GM18511 (cell line): ENCODE data around the gene MRPL58.
"Not testable (repeated sequence)": the region's sequence is repeated elsewhere in the genome, so short reads cannot be mapped to it uniquely, and the experiment has no call there.

Experiments used
- ATAC-seq: cut with Tn5 transposase; IDR thresholded peaks from one replicate; pipeline ENCODE4 v1.9.1; 2021; ENCODE audit warnings: mild to moderate bottlenecking, moderate library complexity; ENCODE audit not compliant: unreplicated experiment

MRPL58 gene

GRCh38 chr17:75011401-75012095 lies 922 bp upstream of the MRPL58 start:
- no peak for ATAC-seq

GRCh38 chr17:75012096-75012345 lies 449 bp upstream of the MRPL58 start:
- no peak for ATAC-seq

- no peak for ATAC-seq
These were observed 656 bp downstream of the MRPL58 start for GRCh38 chr17:75013092-75013559.

GRCh38 chr17:75019146-75019545 lies 6.7 kb downstream of the MRPL58 start:
- ATAC-seq: no peak

GRCh38 chr17:75019710-75020109 lies 7.2 kb downstream of the MRPL58 start:
- ATAC-seq: no peak

GRCh38 chr17:75020331-75021110 lies 8.1 kb downstream of the MRPL58 start:
- ATAC-seq: no peak

- no peak for ATAC-seq
These were observed 12.4 kb downstream of the MRPL58 start for GRCh38 chr17:75024686-75025397.

GRCh38 chr17:75025398-75025734 lies 12.9 kb downstream of the MRPL58 start:
- not testable (repeated sequence) for ATAC-seq

GRCh38 chr17:75026650-75027049 lies 14.2 kb downstream of the MRPL58 start:
- ATAC-seq: not testable (repeated sequence)

GRCh38 chr17:75030161-75030560 lies 17.7 kb downstream of the MRPL58 start:
- ATAC-seq: no peak

GRCh38 chr17:75031972-75032719 lies 19.7 kb downstream of the MRPL58 start:
- ATAC-seq: no peak

- ATAC-seq: no peak
These were observed 20.3 kb downstream of the MRPL58 start for GRCh38 chr17:75032720-75033280.

- peak; percentile 52 for ATAC-seq
These were observed 21.1 kb downstream of the MRPL58 start for GRCh38 chr17:75033346-75034235.

- peak; percentile 69 for ATAC-seq
These were observed 21.9 kb downstream of the MRPL58 start for GRCh38 chr17:75034236-75034908.

GRCh38 chr17:75036643-75037268 lies 24.3 kb downstream of the MRPL58 start:
- ATAC-seq: no peak

- ATAC-seq: no peak
These were observed 26.8 kb downstream of the MRPL58 start for GRCh38 chr17:75039238-75039637.

GRCh38 chr17:75041656-75042280 lies 29.3 kb downstream of the MRPL58 start:
- no peak for ATAC-seq

GRCh38 chr17:75043789-75044188 lies 31.3 kb downstream of the MRPL58 start:
- not testable (repeated sequence) for ATAC-seq
